T-helper 1 cell treated with Interleukin-12 subunit alpha and Interleukin-12 subunit beta and Interleukin-4 antibody, amounts not matched to agents 30 μg/mL and 1 μg/mL, for 36 hours (primary cell): Measurements from ENCODE around the gene HTR1B.
A peak's percentile ranks its signal among the peaks of the same experiment; 100 is the strongest.

Source experiments
- H3K27ac Mint-ChIP-seq: one replicate; pipeline ENCODE4 v1.8.0; 2021; ENCODE audit warnings: mild to moderate bottlenecking, mixed read lengths
- H3K27me3 Mint-ChIP-seq: one replicate; pipeline ENCODE4 v1.8.0; 2021; ENCODE audit warnings: low read depth, mixed read lengths
- H3K36me3 Mint-ChIP-seq: one replicate; pipeline ENCODE4 v1.8.0; 2021; ENCODE audit warnings: low read depth, mixed read lengths
- H3K4me1 Mint-ChIP-seq: one replicate; pipeline ENCODE4 v1.8.0; 2021; ENCODE audit warnings: low read depth, mixed read lengths
- H3K4me3 Mint-ChIP-seq: one replicate; pipeline ENCODE4 v1.8.0; 2021; ENCODE audit warnings: mild to moderate bottlenecking, moderate library complexity, mixed read lengths
- H3K9me3 Mint-ChIP-seq: one replicate; pipeline ENCODE4 v1.8.0; 2021; ENCODE audit warnings: mixed read lengths

Gene HTR1B

GRCh38 chr6:77463308-77463860 is at the start of gene HTR1B:
Gene HTR1B, minus strand, starts transcription at chr6:77463491. Its CDS starts 88 bp downstream, at chr6:77463403.
- peaks cover 11% of the 10 kb centered on the region for H3K9me3 Mint-ChIP-seq

GRCh38 chr6:77512554-77512953 is 49.3 kb upstream of the HTR1B start:
- H3K9me3 Mint-ChIP-seq = peaks cover 7% of the 10 kb centered on the region

More at GRCh38 chr6:77463308-77463860, at the start of gene HTR1B:
- Mint-ChIP-seq H3K4me3 (peak within 1 kb of the TSS; percentile 23), H3K36me3 (peaks cover 3% of the 10 kb centered on the region), H3K27me3 (peaks cover 66% of the 10 kb centered on the region), H3K4me1 (peaks cover 9% of the 10 kb centered on the region), H3K27ac (no peak within 1 kb of the TSS)

GRCh38 chr6:77511860-77512259 is 48.6 kb upstream of the HTR1B start:
- Mint-ChIP-seq H3K27me3 (no peaks in the 10 kb centered on the region), H3K36me3 (no peaks in the 10 kb centered on the region), H3K27ac (no peak overlapping the region)

More at GRCh38 chr6:77512554-77512953, 49.3 kb upstream of the HTR1B start:
- H3K4me1 Mint-ChIP-seq = no peaks in the 10 kb centered on the region
- no peaks in the 10 kb centered on the region for H3K27me3 Mint-ChIP-seq
- H3K4me3 Mint-ChIP-seq = no peak overlapping the region
- no peak overlapping the region for H3K27ac Mint-ChIP-seq
- no peaks in the 10 kb centered on the region for H3K36me3 Mint-ChIP-seq

GRCh38 chr6:77502981-77503380 is 39.7 kb upstream of the HTR1B start:
- H3K36me3 Mint-ChIP-seq = no peaks in the 10 kb centered on the region
- no peaks in the 10 kb centered on the region for H3K27me3 Mint-ChIP-seq
- H3K9me3 Mint-ChIP-seq = no peaks in the 10 kb centered on the region
- no peaks in the 10 kb centered on the region for H3K4me1 Mint-ChIP-seq
- H3K27ac Mint-ChIP-seq = no peak overlapping the region
- no peak overlapping the region for H3K4me3 Mint-ChIP-seq

More at GRCh38 chr6:77511860-77512259, 48.6 kb upstream of the HTR1B start:
- Mint-ChIP-seq H3K9me3 (peaks cover 7% of the 10 kb centered on the region), H3K4me1 (no peaks in the 10 kb centered on the region), H3K4me3 (no peak overlapping the region)

- Mint-ChIP-seq H3K27ac (no peak overlapping the region), H3K4me3 (no peak overlapping the region), H3K27me3 (no peaks in the 10 kb centered on the region), H3K4me1 (no peaks in the 10 kb centered on the region), H3K9me3 (no peaks in the 10 kb centered on the region), H3K36me3 (no peaks in the 10 kb centered on the region)
These were observed 29.2 kb upstream of the HTR1B start for GRCh38 chr6:77492530-77492929.

GRCh38 chr6:77487808-77488425 is 24.6 kb upstream of the HTR1B start:
- no peaks in the 10 kb centered on the region for H3K4me1 Mint-ChIP-seq
- H3K27ac Mint-ChIP-seq = no peak overlapping the region
- H3K36me3 Mint-ChIP-seq = no peaks in the 10 kb centered on the region
- no peaks in the 10 kb centered on the region for H3K9me3 Mint-ChIP-seq
- H3K27me3 Mint-ChIP-seq = no peaks in the 10 kb centered on the region
- no peak overlapping the region for H3K4me3 Mint-ChIP-seq

- H3K27ac Mint-ChIP-seq = no peak overlapping the region
- no peak overlapping the region for H3K4me3 Mint-ChIP-seq
- H3K36me3 Mint-ChIP-seq = no peaks in the 10 kb centered on the region
- no peaks in the 10 kb centered on the region for H3K4me1 Mint-ChIP-seq
- no peaks in the 10 kb centered on the region for H3K9me3 Mint-ChIP-seq
- H3K27me3 Mint-ChIP-seq = no peaks in the 10 kb centered on the region
These were observed 19.7 kb upstream of the HTR1B start for GRCh38 chr6:77482981-77483380.

- Mint-ChIP-seq H3K27ac (no peak overlapping the region), H3K4me3 (no peak overlapping the region), H3K36me3 (no peaks in the 10 kb centered on the region), H3K9me3 (no peaks in the 10 kb centered on the region), H3K4me1 (peaks cover 3% of the 10 kb centered on the region), H3K27me3 (no peaks in the 10 kb centered on the region)
These were observed 11.7 kb upstream of the HTR1B start for GRCh38 chr6:77474973-77475372.

GRCh38 chr6:77474286-77474956 is 11.1 kb upstream of the HTR1B start:
- H3K4me3 Mint-ChIP-seq = peak overlapping the region; percentile 7
- no peaks in the 10 kb centered on the region for H3K36me3 Mint-ChIP-seq
- no peaks in the 10 kb centered on the region for H3K9me3 Mint-ChIP-seq
- no peaks in the 10 kb centered on the region for H3K27me3 Mint-ChIP-seq
- no peak overlapping the region for H3K27ac Mint-ChIP-seq
- H3K4me1 Mint-ChIP-seq = peaks cover 3% of the 10 kb centered on the region

- H3K4me3 Mint-ChIP-seq = no peak overlapping the region
- peaks cover 17% of the 10 kb centered on the region for H3K27me3 Mint-ChIP-seq
- peaks cover 7% of the 10 kb centered on the region for H3K4me1 Mint-ChIP-seq
- H3K36me3 Mint-ChIP-seq = no peaks in the 10 kb centered on the region
- H3K27ac Mint-ChIP-seq = no peak overlapping the region
- peaks cover 4% of the 10 kb centered on the region for H3K9me3 Mint-ChIP-seq
These were observed 7.7 kb upstream of the HTR1B start for GRCh38 chr6:77470983-77471382.

GRCh38 chr6:77468939-77469338 is 5.6 kb upstream of the HTR1B start:
- Mint-ChIP-seq H3K4me3 (no peak overlapping the region), H3K27ac (no peak overlapping the region), H3K27me3 (peaks cover 35% of the 10 kb centered on the region), H3K36me3 (no peaks in the 10 kb centered on the region), H3K4me1 (peaks cover 6% of the 10 kb centered on the region), H3K9me3 (peaks cover 8% of the 10 kb centered on the region)

GRCh38 chr6:77466451-77467437 is 3.5 kb upstream of the HTR1B start:
- Mint-ChIP-seq H3K27ac (peak overlapping the region; percentile 24), H3K9me3 (peaks cover 11% of the 10 kb centered on the region), H3K27me3 (peaks cover 56% of the 10 kb centered on the region), H3K4me1 (peaks cover 9% of the 10 kb centered on the region), H3K4me3 (peak overlapping the region; percentile 88), H3K36me3 (peaks cover 3% of the 10 kb centered on the region)

- peaks cover 9% of the 10 kb centered on the region for H3K4me1 Mint-ChIP-seq
- H3K4me3 Mint-ChIP-seq = peak overlapping the region; percentile 88
- H3K27me3 Mint-ChIP-seq = peaks cover 61% of the 10 kb centered on the region
- peaks cover 3% of the 10 kb centered on the region for H3K36me3 Mint-ChIP-seq
- H3K9me3 Mint-ChIP-seq = peaks cover 11% of the 10 kb centered on the region
- no peak overlapping the region for H3K27ac Mint-ChIP-seq
These were observed 2.8 kb upstream of the HTR1B start for GRCh38 chr6:77466055-77466450.

GRCh38 chr6:77464495-77464867 is 1.2 kb upstream of the HTR1B start:
- peaks cover 11% of the 10 kb centered on the region for H3K9me3 Mint-ChIP-seq

More at GRCh38 chr6:77464495-77464867, 1.2 kb upstream of the HTR1B start:
- peaks cover 66% of the 10 kb centered on the region for H3K27me3 Mint-ChIP-seq
- peaks cover 9% of the 10 kb centered on the region for H3K4me1 Mint-ChIP-seq
- peaks cover 3% of the 10 kb centered on the region for H3K36me3 Mint-ChIP-seq
- H3K4me3 Mint-ChIP-seq = no peak overlapping the region
- H3K27ac Mint-ChIP-seq = no peak overlapping the region
